Measurements from ENCODE around the gene SPINK1. TPM values are rescaled to one million over a fixed set of nuclear protein-coding genes. Genes with fewer than 3 reads are reported as not detected.
"Not testable (repeated sequence)": the region's sequence is repeated elsewhere in the genome, so short reads cannot be mapped to it uniquely, and the experiment has no call there.

SPINK1 gene
- total RNA-seq, 6 experiments from 2014 or later: not detected

DNA sequence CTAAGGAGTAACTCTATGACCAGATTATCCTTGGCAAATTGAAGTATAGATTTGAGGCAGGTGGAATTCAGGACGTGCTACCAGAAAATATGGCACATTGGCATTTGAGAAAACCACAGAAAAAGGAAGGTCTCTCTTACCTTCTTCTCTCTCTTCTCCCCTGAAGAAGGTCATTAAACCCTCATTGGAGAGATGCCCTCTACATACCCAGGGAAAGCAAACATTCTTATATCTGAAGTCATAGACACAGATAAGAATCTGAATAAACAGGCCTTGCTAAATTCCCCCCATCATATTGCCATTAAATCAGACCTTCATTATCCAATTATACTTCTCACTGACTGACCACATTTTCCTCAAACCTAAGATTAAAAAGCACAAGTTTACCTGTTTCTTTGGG is 17.8 kb downstream of the SPINK1 start:
- no peak for DNase-seq
- TF ChIP-seq, protein P1, sequence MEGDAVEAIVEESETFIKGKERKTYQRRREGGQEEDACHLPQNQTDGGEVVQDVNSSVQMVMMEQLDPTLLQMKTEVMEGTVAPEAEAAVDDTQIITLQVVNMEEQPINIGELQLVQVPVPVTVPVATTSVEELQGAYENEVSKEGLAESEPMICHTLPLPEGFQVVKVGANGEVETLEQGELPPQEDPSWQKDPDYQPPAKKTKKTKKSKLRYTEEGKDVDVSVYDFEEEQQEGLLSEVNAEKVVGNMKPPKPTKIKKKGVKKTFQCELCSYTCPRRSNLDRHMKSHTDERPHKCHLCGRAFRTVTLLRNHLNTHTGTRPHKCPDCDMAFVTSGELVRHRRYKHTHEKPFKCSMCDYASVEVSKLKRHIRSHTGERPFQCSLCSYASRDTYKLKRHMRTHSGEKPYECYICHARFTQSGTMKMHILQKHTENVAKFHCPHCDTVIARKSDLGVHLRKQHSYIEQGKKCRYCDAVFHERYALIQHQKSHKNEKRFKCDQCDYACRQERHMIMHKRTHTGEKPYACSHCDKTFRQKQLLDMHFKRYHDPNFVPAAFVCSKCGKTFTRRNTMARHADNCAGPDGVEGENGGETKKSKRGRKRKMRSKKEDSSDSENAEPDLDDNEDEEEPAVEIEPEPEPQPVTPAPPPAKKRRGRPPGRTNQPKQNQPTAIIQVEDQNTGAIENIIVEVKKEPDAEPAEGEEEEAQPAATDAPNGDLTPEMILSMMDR (IDR thresholded peaks at IDR 0.05): no peak
- no peak overlapping the region for H3K27ac Mint-ChIP-seq
- H3K4me1 Mint-ChIP-seq (ENCODE audit: low read depth): no peaks in the 10 kb centered on the region
- H3K36me3 Mint-ChIP-seq (ENCODE audit: low read depth): no peaks in the 10 kb centered on the region
- no peak overlapping the region for H3K4me3 Mint-ChIP-seq
- H3K9me3 Mint-ChIP-seq: peaks cover 6% of the 10 kb centered on the region
- no peaks in the 10 kb centered on the region for H3K27me3 Mint-ChIP-seq (ENCODE audit: insufficient read depth)

DNA sequence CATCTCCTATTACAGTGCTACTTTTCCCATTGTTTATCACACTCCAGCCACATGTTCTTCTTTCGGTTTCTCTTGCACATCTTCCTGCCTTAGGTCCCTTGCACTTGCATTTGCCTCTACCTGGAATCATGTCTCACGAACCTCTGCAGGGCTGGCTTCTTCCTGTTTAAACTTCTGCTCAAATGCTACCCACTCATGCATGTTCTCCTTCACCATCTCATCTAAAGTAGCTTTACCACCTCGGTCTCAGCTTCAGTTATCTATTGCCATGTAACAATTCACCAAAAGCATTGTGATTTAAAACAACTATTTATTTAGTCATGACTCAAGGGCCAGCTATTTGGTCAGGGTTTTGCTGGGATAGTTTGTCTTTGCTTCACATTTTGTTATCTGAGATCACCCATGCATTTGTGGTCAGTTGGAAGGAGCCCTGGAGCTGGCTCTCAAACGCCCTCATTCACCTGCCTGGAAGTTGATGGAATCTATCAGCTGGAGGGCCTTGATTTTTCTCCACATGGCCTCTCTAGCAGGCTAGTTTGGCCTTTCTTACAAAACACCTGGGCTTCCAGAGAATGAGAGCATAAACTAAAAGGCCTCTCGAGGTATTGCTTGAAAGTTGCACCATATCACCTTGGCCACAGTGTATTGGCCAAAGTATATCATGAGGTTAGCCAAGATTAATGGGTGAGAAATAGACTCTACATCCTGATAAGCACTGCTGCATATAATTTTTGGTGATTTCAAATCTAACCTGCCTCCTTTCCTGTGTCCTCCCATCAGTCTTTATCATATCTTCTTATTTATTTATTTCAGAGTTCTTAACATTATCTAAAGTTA is 21.4 kb downstream of the SPINK1 start:
- Mint-ChIP-seq H3K4me3 (no peak overlapping the region), H3K4me1 (ENCODE audit: low read depth) (no peaks in the 10 kb centered on the region), H3K27ac (no peak overlapping the region), H3K27me3 (ENCODE audit: insufficient read depth) (no peaks in the 10 kb centered on the region), H3K36me3 (ENCODE audit: low read depth) (no peaks in the 10 kb centered on the region), H3K9me3 (peaks cover 6% of the 10 kb centered on the region)
- DNase-seq: no peak
- TF ChIP-seq, protein P1 (IDR thresholded peaks at IDR 0.05): no peak

GRCh38 chr5:147805030-147805454 is 26.4 kb downstream of the SPINK1 start:
- no peak for DNase-seq
- H3K4me3 Mint-ChIP-seq: no peak overlapping the region
- H3K9me3 Mint-ChIP-seq: peaks cover 4% of the 10 kb centered on the region
- no peaks in the 10 kb centered on the region for H3K4me1 Mint-ChIP-seq (ENCODE audit: low read depth)
- TF ChIP-seq, protein P1 (IDR thresholded peaks at IDR 0.05): no peak
- no peaks in the 10 kb centered on the region for H3K27me3 Mint-ChIP-seq (ENCODE audit: insufficient read depth)
- H3K36me3 Mint-ChIP-seq (ENCODE audit: low read depth): no peaks in the 10 kb centered on the region
- H3K27ac Mint-ChIP-seq: no peak overlapping the region

DNA sequence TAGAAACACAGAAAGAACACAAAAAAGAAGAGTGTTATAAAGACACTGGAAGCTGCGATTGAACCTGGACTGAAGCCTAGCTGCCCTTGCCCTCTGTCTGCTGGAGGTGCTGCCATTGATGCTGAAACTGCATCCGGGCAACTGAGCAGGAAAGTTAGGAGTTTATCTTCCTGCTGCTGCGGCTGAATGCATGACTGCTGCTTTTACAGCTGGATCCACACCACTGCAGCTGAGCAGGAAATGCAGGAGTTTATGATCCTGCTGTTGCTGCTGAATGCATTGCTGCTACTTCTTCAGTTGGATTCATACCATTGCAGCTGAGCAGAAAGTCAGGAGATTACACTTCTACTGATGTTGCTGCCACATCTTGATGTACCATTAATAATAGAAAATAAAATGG is 27.1 kb downstream of the SPINK1 start:
- Mint-ChIP-seq H3K27ac (no peak overlapping the region), H3K4me3 (no peak overlapping the region), H3K4me1 (ENCODE audit: low read depth) (no peaks in the 10 kb centered on the region), H3K9me3 (peaks cover 11% of the 10 kb centered on the region), H3K27me3 (ENCODE audit: insufficient read depth) (no peaks in the 10 kb centered on the region), H3K36me3 (ENCODE audit: low read depth) (no peaks in the 10 kb centered on the region)
- TF ChIP-seq, protein P1 (IDR thresholded peaks at IDR 0.05): no peak
- no peak for DNase-seq

DNA sequence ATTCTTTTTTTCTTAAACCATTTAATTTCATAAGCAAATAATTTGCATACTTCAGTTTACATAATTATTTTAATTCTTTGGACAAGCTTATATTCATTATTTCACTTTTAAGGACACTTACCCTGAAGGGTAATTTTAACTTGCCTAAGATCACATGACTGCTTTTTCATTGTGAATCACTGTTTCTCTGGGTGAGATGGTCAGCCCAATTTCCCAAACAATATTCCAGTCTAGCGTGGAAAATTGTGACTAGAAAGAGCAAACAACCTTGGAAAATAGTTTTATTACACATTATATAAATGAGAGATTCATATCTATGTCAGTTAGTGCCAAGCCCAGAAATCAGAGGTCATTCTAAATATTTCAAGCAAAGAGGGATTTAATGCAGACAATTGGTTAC is 27.5 kb downstream of the SPINK1 start:
- Mint-ChIP-seq H3K27ac (no peak overlapping the region), H3K9me3 (peaks cover 12% of the 10 kb centered on the region), H3K36me3 (ENCODE audit: low read depth) (no peaks in the 10 kb centered on the region), H3K4me3 (no peak overlapping the region), H3K27me3 (ENCODE audit: insufficient read depth) (no peaks in the 10 kb centered on the region), H3K4me1 (ENCODE audit: low read depth) (no peaks in the 10 kb centered on the region)
- no peak for DNase-seq
- TF ChIP-seq, protein P1 (IDR thresholded peaks at IDR 0.05): no peak

GRCh38 chr5:147803161-147803560 is 28.3 kb downstream of the SPINK1 start:
- H3K9me3 Mint-ChIP-seq: peaks cover 12% of the 10 kb centered on the region
- H3K4me3 Mint-ChIP-seq; H3K27me3 Mint-ChIP-seq (ENCODE audit: insufficient read depth); H3K27ac Mint-ChIP-seq; H3K4me1 Mint-ChIP-seq (ENCODE audit: low read depth); H3K36me3 Mint-ChIP-seq (ENCODE audit: low read depth); DNase-seq: not testable (repeated sequence)
